HEK293 (cell line): Measurements from ENCODE around the gene IL13RA2.

Experiments
- CTCF ChIA-PET: fragments of 350-600 bp; formaldehyde crosslinking; extraction: SDS; loops from one replicate; lab custom pipeline; 2021; ENCODE audit warnings: antibody characterized with exemption; lab: Yijun Ruan, JAX
- POLR2A ChIA-PET: fragments of 300-600 bp; formaldehyde crosslinking; extraction: SDS; loops from one replicate; lab custom pipeline; 2020; ENCODE audit warnings: antibody characterized with exemption, inconsistent platforms; lab: Yijun Ruan, JAX
- H3K27ac ChIP-seq: fragments of 200-500 bp; sonication (Bioruptor generic); 2 replicates; pipeline ENCODE4 v1.5.1; 2014; ENCODE audit warnings: low read depth, low read length, control low read depth, inconsistent platforms; ENCODE audit errors: extremely low read depth
- H3K36me3 ChIP-seq, 2 experiments: fragments of 200-500 bp in 1 of 2; sonication (Bioruptor generic) in 1 of 2; 1 replicate in 1 of 2; 2 replicates in 1 of 2; pipeline ENCODE4 v1.5.1; 2014 to 2017; ENCODE audit warnings: inconsistent platforms in 2 of 2, low read length in 2 of 2; ENCODE audit not compliant: control insufficient read depth in 2 of 2, insufficient read depth in 1 of 2
- H3K4me1 ChIP-seq: fragments of 200-500 bp; sonication (Bioruptor generic); 2 replicates; pipeline ENCODE4 v1.5.1; 2014; ENCODE audit warnings: mild to moderate bottlenecking, low read length, inconsistent platforms; ENCODE audit not compliant: control insufficient read depth, insufficient read depth
- H3K4me3 ChIP-seq: 2 replicates; pipeline ENCODE4 v1.5.1; 2011; ENCODE audit warnings: low read depth, mild to moderate bottlenecking, control low read depth, low read length, moderate library complexity
- H3K9me3 ChIP-seq: fragments of 200-500 bp; sonication (Bioruptor generic); 2 replicates; pipeline ENCODE4 v1.5.1; 2014; ENCODE audit warnings: low read depth, low read length, inconsistent platforms; ENCODE audit not compliant: control insufficient read depth, insufficient read depth
- ATF2 ChIP-seq: fragments of 450-650 bp; formaldehyde crosslinking; IDR thresholded peaks from 2 replicates; pipeline ENCODE4 v1.5.1; 2016; ENCODE audit warnings: missing biosample characterization, missing genetic modification characterization, low read depth
- BCL11A ChIP-seq: fragments of 450-650 bp; formaldehyde crosslinking; IDR thresholded peaks from 2 replicates; pipeline ENCODE4 v1.5.1; 2016; ENCODE audit warnings: low read depth, missing biosample characterization, missing genetic modification characterization
- FEZF1 ChIP-seq: fragments of 450-650 bp; formaldehyde crosslinking; IDR thresholded peaks from 2 replicates; pipeline ENCODE4 v1.5.1; 2016; ENCODE audit warnings: missing biosample characterization, missing genetic modification characterization
- INSM2 ChIP-seq: fragments of 450-650 bp; formaldehyde crosslinking; IDR thresholded peaks from 2 replicates; pipeline ENCODE4 v1.5.1; 2016; ENCODE audit warnings: missing biosample characterization, missing genetic modification characterization
- MEIS1 ChIP-seq: sonication (generic); formaldehyde crosslinking; IDR thresholded peaks from 2 replicates; pipeline ENCODE4 v1.8.1; 2022; ENCODE audit warnings: missing genetic modification reagents, mild to moderate bottlenecking, borderline replicate concordance
- MZF1 ChIP-seq: fragments of 450-650 bp; formaldehyde crosslinking; IDR thresholded peaks from 2 replicates; pipeline ENCODE4 v1.5.1; 2017; ENCODE audit warnings: missing biosample characterization, missing genetic modification characterization, borderline replicate concordance
- OSR2 ChIP-seq: fragments of 450-650 bp; formaldehyde crosslinking; IDR thresholded peaks from 2 replicates; pipeline ENCODE4 v1.5.1; 2016; ENCODE audit warnings: missing biosample characterization, missing genetic modification characterization
- SP3 ChIP-seq: fragments of 450-650 bp; formaldehyde crosslinking; IDR thresholded peaks from 2 replicates; pipeline ENCODE4 v1.5.1; 2016; ENCODE audit warnings: missing biosample characterization, missing genetic modification characterization
- ZBTB7A ChIP-seq: fragments of 450-650 bp; formaldehyde crosslinking; IDR thresholded peaks from 2 replicates; pipeline ENCODE4 v1.5.1; 2016; ENCODE audit warnings: low read depth, missing biosample characterization, missing genetic modification characterization
- ZFP37 ChIP-seq: fragments of 450-650 bp; formaldehyde crosslinking; IDR thresholded peaks from 2 replicates; pipeline ENCODE4 v1.5.1; 2016; ENCODE audit warnings: missing biosample characterization, missing genetic modification characterization
- ZNF146 ChIP-seq: fragments of 450-650 bp; formaldehyde crosslinking; IDR thresholded peaks from 2 replicates; pipeline ENCODE4 v1.5.1; 2016; ENCODE audit warnings: missing biosample characterization, missing genetic modification characterization
- ZNF169 ChIP-seq: fragments of 450-650 bp; formaldehyde crosslinking; IDR thresholded peaks from 2 replicates; pipeline ENCODE4 v1.5.1; 2016; ENCODE audit warnings: missing biosample characterization, missing genetic modification characterization
- ZNF24 ChIP-seq: fragments of 450-650 bp; formaldehyde crosslinking; IDR thresholded peaks from 2 replicates; pipeline ENCODE4 v1.5.1; 2016; ENCODE audit warnings: missing biosample characterization, missing genetic modification characterization
- ZNF302 ChIP-seq: fragments of 450-650 bp; formaldehyde crosslinking; IDR thresholded peaks from 2 replicates; pipeline ENCODE4 v1.5.1; 2016; ENCODE audit warnings: missing biosample characterization, missing genetic modification characterization, low read depth
- ZNF311 ChIP-seq: fragments of 450-650 bp; formaldehyde crosslinking; IDR thresholded peaks from 2 replicates; pipeline ENCODE4 v1.5.1; 2017; ENCODE audit warnings: missing biosample characterization, missing genetic modification characterization, borderline replicate concordance
- ZNF416 ChIP-seq: fragments of 450-650 bp; formaldehyde crosslinking; IDR thresholded peaks from 2 replicates; pipeline ENCODE4 v1.5.1; 2016; ENCODE audit warnings: missing biosample characterization, missing genetic modification characterization
- ZNF544 ChIP-seq: fragments of 450-650 bp; formaldehyde crosslinking; IDR thresholded peaks from 2 replicates; pipeline ENCODE4 v1.5.0; 2017; ENCODE audit warnings: missing biosample characterization, missing genetic modification characterization
- ZNF596 ChIP-seq: fragments of 450-650 bp; IDR thresholded peaks from 2 replicates; pipeline ENCODE4 v1.5.0; 2018; ENCODE audit warnings: missing biosample characterization, mild to moderate bottlenecking, missing genetic modification characterization, moderate library complexity
- ZNF645 ChIP-seq: fragments of 450-650 bp; formaldehyde crosslinking; IDR thresholded peaks from 2 replicates; pipeline ENCODE4; 2016; ENCODE audit warnings: missing biosample characterization, missing genetic modification characterization
- ZNF704 ChIP-seq: fragments of 450-650 bp; formaldehyde crosslinking; IDR thresholded peaks from 2 replicates; pipeline ENCODE4 v1.5.1; 2016; ENCODE audit warnings: missing biosample characterization, missing genetic modification characterization
- ZNF768 ChIP-seq: fragments of 450-650 bp; formaldehyde crosslinking; IDR thresholded peaks from 2 replicates; pipeline ENCODE4 v1.5.1; 2018; ENCODE audit warnings: missing biosample characterization, mild to moderate bottlenecking, missing genetic modification characterization
- ZNF777 ChIP-seq: fragments of 450-650 bp; formaldehyde crosslinking; IDR thresholded peaks from 2 replicates; pipeline ENCODE4 v1.5.1; 2017; ENCODE audit warnings: missing biosample characterization, missing genetic modification characterization, borderline replicate concordance

Gene IL13RA2

GRCh38 chrX:114970806-114971205 is 46.6 kb downstream of the IL13RA2 start:
- ChIA-PET POLR2A (interaction anchor here (0.6 kb wide), 1 partner anchor 189 kb away, joined by 4 read pairs; no protein-coding TSS in a partner anchor), CTCF (interaction anchor here (0.8 kb wide), 1 partner anchor 11 kb away, joined by 4 read pairs; no protein-coding TSS in a partner anchor)
- H3K9me3 ChIP-seq, result no peaks in the 10 kb centered on the region
- H3K4me1 ChIP-seq, result no peaks in the 10 kb centered on the region
- TF ChIP-seq ZNF704 (no peak), MEIS1 (CRISPR knock-in tag) (no peak), ZBTB7A (tag by site-specific recombination) (no peak), ZNF544 (tag by site-specific recombination) (no peak), ZNF777 (no peak), BCL11A (tag by site-specific recombination) (no peak), ZFP37 (tag by site-specific recombination) (no peak), SP3 (tag by site-specific recombination) (no peak), ZNF169 (no peak), ZNF596 (tag by site-specific recombination) (no peak), INSM2 (tag by site-specific recombination) (no peak), OSR2 (tag by site-specific recombination) (no peak), FEZF1 (tag by site-specific recombination) (no peak), ZNF416 (tag by site-specific recombination) (no peak), MZF1 (no peak), ZNF645 (tag by site-specific recombination) (no peak), ZNF24 (no peak), ZNF311 (tag by site-specific recombination) (no peak), ZNF146 (no peak), ZNF302 (tag by site-specific recombination) (no peak)
- H3K36me3 ChIP-seq, result no peaks in the 10 kb centered on the region
- H3K4me3 ChIP-seq, result no peak overlapping the region
- H3K27ac ChIP-seq, result no peak overlapping the region

GRCh38 chrX:114964374-114964773 is 53.0 kb downstream of the IL13RA2 start:
- no peaks in the 10 kb centered on the region for H3K9me3 ChIP-seq
- no peak overlapping the region for H3K4me3 ChIP-seq
- CTCF ChIA-PET, result interaction anchor here (0.7 kb wide), 1 partner anchor 702 kb away, joined by 3 read pairs; no protein-coding TSS in a partner anchor
- H3K36me3 ChIP-seq, result no peaks in the 10 kb centered on the region
- H3K4me1 ChIP-seq, result no peaks in the 10 kb centered on the region
- TF ChIP-seq ATF2 (tag by site-specific recombination) (peak; percentile 15; the same call in 1 of the 2 replicates), ZNF768 (tag by site-specific recombination) (no peak)
- H3K27ac ChIP-seq, result no peak overlapping the region
- POLR2A ChIA-PET, result no interaction called here
